Measurements from ENCODE around the gene PHC1.

DNA sequence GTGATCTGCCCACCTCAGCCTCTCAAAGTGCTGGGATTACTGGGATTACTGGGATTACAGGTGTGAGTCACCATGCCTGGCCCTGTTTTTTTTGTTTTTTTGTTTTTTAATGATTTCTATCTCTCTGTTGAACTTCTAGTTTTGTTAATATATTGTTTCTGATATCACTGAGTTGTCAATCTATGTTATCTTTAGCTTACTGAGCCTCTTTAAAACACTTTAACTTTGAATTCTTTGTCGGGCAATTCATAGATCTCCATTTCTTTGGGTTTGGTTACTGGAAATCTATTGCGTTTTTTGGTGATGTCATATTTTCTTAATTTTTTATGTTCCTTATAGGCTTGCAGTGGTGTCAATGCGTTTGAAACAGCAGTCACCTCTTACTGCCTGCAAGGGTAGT is 65.8 kb downstream of the PHC1 start:
- TF ChIP-seq TAF1 (IDR thresholded peaks at IDR 0.05; ENCODE audit: borderline replicate concordance, low read depth, low read length): no peak
- no peak for TF ChIP-seq POLR2A (IDR thresholded peaks at IDR 0.05; ENCODE audit: low read depth, low read length)
- TF ChIP-seq POLR2AphosphoS5 (IDR thresholded peaks at IDR 0.05; ENCODE audit: low read depth, low read length): no peak
